Activated CD4-positive, CD25-positive, alpha-beta regulatory T cell treated with anti-CD3 and anti-CD28 coated beads, Interleukin-2, amount 50 U/mL, for 16 hours (primary cell): ENCODE results near the gene ANKRD2.
"Not testable (repeated sequence)": the region's sequence is repeated elsewhere in the genome, so short reads cannot be mapped to it uniquely, and the experiment has no call there.

ENCODE experiments used
- DNase-seq: peaks from one replicate; pipeline ENCODE4 v3.0.0-alpha.2; 2020; ENCODE audit warnings: low read depth, low spot score

Gene ANKRD2

GRCh38 chr10:97572214-97572989 is at the start of gene ANKRD2:
ANKRD2 (plus strand) TSS chr10:97572779; CDS start chr10:97572789, 10 bp downstream.
- peak; percentile 5 for DNase-seq

GRCh38 chr10:97522937-97523336 is 49.6 kb upstream of the ANKRD2 start:
- no peak for DNase-seq

- no peak for DNase-seq
Observed at GRCh38 chr10:97525086-97525485, 47.5 kb upstream of the ANKRD2 start.

GRCh38 chr10:97525683-97526110 is 46.9 kb upstream of the ANKRD2 start:
- no peak for DNase-seq

GRCh38 chr10:97528876-97529275 is 43.7 kb upstream of the ANKRD2 start:
- not testable (repeated sequence) for DNase-seq

GRCh38 chr10:97529685-97530465 is 42.7 kb upstream of the ANKRD2 start:
- DNase-seq, result no peak

GRCh38 chr10:97531401-97531986 is 41.1 kb upstream of the ANKRD2 start:
- DNase-seq, result no peak

- no peak for DNase-seq
Observed at GRCh38 chr10:97532935-97533671, 39.5 kb upstream of the ANKRD2 start.

GRCh38 chr10:97533888-97534287 is 38.7 kb upstream of the ANKRD2 start:
- DNase-seq, result no peak

- no peak for DNase-seq
Observed at GRCh38 chr10:97534746-97535367, 37.7 kb upstream of the ANKRD2 start.

GRCh38 chr10:97537186-97537869 is 35.3 kb upstream of the ANKRD2 start:
- DNase-seq, result no peak

- DNase-seq, result no peak
Observed at GRCh38 chr10:97538411-97538810, 34.2 kb upstream of the ANKRD2 start.

- DNase-seq, result no peak
Observed at GRCh38 chr10:97538839-97539238, 33.7 kb upstream of the ANKRD2 start.

GRCh38 chr10:97539523-97540200 is 32.9 kb upstream of the ANKRD2 start:
- DNase-seq, result no peak

- DNase-seq, result no peak
Observed at GRCh38 chr10:97540669-97541500, 31.7 kb upstream of the ANKRD2 start.

- DNase-seq, result no peak
Observed at GRCh38 chr10:97542169-97543024, 30.2 kb upstream of the ANKRD2 start.

- DNase-seq, result peak; percentile 3
Observed at GRCh38 chr10:97543025-97543546, 29.5 kb upstream of the ANKRD2 start.
